Metanephros (tissue), 2 donors: ENCODE data around the gene ABHD17C. TPM values are rescaled to one million over a fixed set of nuclear protein-coding genes. Genes with fewer than 3 reads are reported as not detected.

Experiments used
- small RNA-seq: library from RNA; depleted of rRNA; stranded (forward); fragments of <200 nt; gene quantifications from one replicate; pipeline ENCODE3, GENCODE V24; 2014; ENCODE audit warnings: low replicate concordance
- total RNA-seq: library from RNA; depleted of rRNA; stranded (reverse); fragments of >200 nt; gene quantifications from one replicate; pipeline ENCODE4 v1.2.3, GENCODE V29; 2014

Gene ABHD17C
- 21.8 TPM for total RNA-seq

DNA sequence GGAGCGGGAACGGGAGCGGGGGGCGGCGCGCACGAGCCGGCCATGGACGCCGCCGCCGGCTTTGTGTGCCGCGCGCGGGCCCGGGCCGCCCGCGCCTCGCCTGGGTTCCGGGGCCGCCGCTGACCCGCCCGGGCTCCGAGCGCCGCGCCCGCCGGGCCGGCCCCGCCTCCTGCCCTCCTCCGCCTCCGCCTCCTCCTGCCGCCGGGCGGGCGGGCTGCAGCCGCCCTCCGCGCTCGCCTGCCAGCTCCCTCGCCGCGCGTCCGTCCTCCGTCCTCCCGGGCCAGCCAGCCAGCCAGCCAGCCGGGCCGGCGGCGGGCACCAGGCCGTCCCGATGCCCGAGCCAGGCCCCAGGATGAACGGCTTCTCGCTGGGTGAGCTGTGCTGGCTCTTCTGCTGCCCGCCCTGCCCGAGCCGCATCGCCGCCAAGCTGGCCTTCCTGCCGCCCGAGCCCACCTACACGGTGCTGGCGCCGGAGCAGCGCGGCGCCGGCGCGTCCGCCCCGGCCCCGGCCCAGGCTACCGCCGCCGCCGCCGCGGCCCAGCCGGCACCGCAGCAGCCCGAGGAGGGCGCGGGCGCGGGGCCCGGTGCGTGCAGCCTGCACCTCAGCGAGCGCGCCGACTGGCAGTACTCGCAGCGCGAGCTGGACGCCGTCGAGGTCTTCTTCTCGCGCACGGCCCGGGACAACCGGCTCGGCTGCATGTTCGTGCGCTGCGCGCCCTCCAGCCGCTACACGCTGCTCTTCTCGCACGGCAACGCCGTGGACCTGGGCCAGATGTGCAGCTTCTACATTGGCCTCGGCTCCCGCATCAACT, at the start of gene ABHD17C:
TSS of gene ABHD17C (plus strand) at position 212 of the 812 bp plus-strand sequence. CDS start at position 332, 120 bp downstream.

DNA sequence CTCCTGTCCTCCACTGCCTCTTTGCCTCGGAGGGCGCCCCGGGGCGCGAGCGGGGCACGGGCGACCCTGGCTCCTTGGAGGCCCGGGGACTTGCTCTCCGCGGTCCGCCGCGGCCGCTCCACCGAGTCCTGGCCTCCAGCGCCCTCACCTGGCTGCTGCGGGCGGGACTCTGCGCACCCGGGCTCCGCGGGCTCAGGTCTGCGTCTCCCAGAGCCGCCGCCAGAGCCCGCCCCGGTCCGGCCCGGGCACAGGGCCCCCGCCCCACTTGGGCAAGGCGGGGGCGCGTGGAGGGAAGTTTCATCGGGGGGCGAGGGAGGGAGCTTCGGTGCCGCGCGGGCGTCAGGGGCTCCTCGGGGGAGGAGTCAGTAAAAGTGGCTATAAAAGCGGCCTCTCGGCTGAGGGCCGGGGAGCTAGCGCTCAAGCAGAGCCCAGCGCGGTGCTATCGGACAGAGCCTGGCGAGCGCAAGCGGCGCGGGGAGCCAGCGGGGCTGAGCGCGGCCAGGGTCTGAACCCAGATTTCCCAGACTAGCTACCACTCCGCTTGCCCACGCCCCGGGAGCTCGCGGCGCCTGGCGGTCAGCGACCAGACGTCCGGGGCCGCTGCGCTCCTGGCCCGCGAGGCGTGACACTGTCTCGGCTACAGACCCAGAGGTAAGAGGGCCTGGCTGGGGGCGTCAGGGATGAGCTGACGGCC, 84.0 kb downstream of the ABHD17C start, which contains the start of gene CEMIP:
TSS of gene CEMIP (plus strand) at position 407 of the 694 bp plus-strand sequence. CDS start 94,510 bp downstream, outside the sequence.

Small RNA genes lying within 50 kb of the gene (small RNA-seq; reads per million reads assigned to genes)
- not detected for gene RNU6-380P

Other genes with a start within 250 kb of the ABHD17C start
- 1.6 TPM for gene CEMIP, start 84.1 kb downstream of the ABHD17C start, total RNA-seq